ENCODE data around the gene THBS3. TPM values are rescaled to one million over a fixed set of nuclear protein-coding genes. Genes with fewer than 3 reads are reported as not detected.
A peak's percentile ranks its signal among the peaks of the same experiment; 100 is the strongest.

THBS3 gene
- total and polyA plus RNA-seq, 9 of the 15 experiments (the other 6 are each of a cell fraction or from before 2014, with no cell fraction given) = 0.59 to 8.3 (median 3.2) TPM

DNA sequence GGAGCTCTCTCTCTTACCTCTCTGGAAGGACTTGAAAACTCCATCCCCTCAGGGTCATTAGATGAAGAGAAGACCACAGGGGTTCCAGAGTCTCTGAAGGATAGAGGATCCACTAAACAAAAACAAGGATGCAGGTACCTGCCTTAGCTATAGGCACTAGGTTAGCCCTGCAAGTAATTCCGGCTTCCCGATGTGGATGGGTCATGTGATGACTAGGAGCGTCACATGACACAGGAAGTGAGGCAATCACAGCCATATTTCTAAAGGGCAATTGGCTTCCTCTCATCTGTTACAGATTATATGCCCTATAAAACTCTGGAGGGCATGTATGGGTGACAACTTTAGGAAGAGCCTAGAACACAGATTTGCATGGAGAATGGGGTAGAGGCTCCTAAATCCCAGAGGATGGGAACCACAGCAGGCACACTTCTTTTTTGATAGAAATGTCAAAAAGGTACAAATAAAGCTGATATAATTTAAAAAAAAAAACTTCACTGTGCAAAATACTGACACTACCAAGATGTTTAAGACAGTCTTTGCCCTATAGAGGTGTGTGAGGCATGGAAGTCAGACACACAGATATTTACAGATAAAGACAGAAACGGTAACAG, 33.5 kb upstream of the THBS3 start (continued):
- TF ChIP-seq SRSF9 (IDR thresholded peaks at IDR 0.05; ENCODE audit: borderline replicate concordance, low read depth, low read length) = no peak
- no peak for TF ChIP-seq SOX6 (IDR thresholded peaks at IDR 0.05)
- no peak for TF ChIP-seq SRSF7 (optimal IDR thresholded peaks at IDR 0.05; ENCODE audit: low read depth, low read length)
- no peak for TF ChIP-seq KLF6 (CRISPR knock-in tag; IDR thresholded peaks at IDR 0.05; ENCODE audit: borderline replicate concordance)
- TF ChIP-seq ZNF41 (CRISPR knock-in tag; conservative IDR thresholded peaks at IDR 0.05) = no peak
- TF ChIP-seq, protein P1, sequence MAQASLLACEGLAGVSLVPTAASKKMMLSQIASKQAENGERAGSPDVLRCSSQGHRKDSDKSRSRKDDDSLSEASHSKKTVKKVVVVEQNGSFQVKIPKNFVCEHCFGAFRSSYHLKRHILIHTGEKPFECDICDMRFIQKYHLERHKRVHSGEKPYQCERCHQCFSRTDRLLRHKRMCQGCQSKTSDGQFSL (CRISPR knock-in tag; IDR thresholded peaks at IDR 0.05) = no peak
- TF ChIP-seq, protein P1 (tag; IDR thresholded peaks at IDR 0.05) = no peak
- no peak for TF ChIP-seq MYNN (IDR thresholded peaks at IDR 0.05)
- no peak for TF ChIP-seq MYNN (CRISPR knock-in tag; IDR thresholded peaks at IDR 0.05)
- TF ChIP-seq KLF13 (tag; IDR thresholded peaks at IDR 0.05; ENCODE audit: borderline replicate concordance, low read depth) = no peak
- TF ChIP-seq CEBPG (CRISPR knock-in tag; IDR thresholded peaks at IDR 0.05) = peak; percentile 93
- peak; percentile 73 to 81; a peak in 3 of 4 replicates for TF ChIP-seq CEBPG (tag; conservative IDR thresholded peaks at IDR 0.05 in 1 of 2, IDR thresholded peaks at IDR 0.05 in 1 of 2)
- TF ChIP-seq, protein P2, sequence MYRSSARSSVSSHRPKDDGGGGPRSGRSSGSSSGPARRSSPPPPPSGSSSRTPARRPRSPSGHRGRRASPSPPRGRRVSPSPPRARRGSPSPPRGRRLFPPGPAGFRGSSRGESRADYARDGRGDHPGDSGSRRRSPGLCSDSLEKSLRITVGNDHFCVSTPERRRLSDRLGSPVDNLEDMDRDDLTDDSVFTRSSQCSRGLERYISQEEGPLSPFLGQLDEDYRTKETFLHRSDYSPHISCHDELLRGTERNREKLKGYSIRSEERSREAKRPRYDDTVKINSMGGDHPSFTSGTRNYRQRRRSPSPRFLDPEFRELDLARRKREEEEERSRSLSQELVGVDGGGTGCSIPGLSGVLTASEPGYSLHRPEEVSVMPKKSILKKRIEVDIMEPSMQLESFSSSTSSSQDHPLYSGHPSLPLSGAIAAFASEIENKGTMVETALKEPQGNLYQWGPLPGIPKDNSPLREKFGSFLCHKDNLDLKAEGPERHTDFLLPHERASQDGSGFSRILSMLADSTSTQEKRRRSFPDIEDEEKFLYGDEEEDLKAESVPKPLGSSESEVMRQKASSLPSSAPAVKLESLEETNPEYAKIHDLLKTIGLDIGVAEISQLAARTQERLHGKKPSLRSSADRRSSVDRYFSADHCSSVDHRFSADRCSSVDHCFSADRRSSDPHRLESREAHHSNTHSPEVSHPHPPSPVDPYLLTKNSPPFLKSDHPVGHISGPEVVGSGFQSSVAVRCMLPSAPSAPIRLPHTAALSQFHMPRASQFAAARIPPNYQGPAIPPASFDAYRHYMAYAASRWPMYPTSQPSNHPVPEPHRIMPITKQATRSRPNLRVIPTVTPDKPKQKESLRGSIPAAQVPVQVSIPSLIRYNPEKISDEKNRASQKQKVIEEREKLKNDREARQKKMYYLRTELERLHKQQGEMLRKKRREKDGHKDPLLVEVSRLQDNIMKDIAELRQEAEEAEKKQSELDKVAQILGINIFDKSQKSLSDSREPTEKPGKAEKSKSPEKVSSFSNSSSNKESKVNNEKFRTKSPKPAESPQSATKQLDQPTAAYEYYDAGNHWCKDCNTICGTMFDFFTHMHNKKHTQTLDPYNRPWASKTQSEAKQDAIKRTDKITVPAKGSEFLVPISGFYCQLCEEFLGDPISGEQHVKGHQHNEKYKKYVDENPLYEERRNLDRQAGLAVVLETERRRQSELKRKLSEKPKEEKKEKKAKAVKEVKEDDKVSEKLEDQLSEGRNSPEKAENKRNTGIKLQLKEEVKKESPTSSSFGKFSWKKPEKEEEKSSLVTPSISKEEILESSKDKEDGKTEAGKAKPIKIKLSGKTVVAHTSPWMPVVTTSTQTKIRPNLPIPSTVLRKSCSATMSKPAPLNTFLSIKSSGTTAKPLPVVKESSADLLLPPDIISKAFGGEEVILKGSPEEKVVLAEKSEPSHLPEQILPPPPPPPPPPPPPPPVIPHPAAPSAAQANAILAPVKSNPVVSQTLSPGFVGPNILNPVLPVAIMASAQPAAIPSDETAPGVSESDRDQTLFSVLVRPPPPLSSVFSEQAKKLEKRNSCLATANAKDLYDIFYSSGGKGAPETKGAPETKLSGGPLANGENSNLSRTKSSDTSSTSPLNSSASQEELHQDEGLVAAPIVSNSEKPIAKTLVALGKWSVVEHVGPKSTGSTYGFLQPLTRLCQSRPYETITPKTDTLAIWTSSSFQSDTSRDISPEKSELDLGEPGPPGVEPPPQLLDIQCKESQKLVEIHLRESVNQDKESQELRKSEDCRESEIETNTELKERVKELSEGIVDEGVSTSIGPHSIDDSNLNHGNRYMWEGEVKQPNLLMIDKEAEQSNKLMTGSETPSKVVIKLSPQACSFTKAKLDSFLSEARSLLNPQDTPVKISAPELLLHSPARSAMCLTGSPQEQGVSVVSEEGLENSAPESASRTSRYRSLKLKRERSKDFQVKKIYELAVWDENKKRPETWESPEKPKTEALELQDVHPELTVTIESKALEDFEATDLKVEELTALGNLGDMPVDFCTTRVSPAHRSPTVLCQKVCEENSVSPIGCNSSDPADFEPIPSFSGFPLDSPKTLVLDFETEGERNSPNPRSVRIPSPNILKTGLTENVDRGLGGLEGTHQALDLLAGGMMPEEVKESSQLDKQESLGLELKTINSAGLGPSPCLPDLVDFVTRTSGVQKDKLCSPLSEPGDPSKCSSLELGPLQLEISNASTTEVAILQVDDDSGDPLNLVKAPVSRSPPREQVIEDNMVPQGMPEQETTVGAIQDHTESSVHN (IDR thresholded peaks at IDR 0.05; ENCODE audit: borderline replicate concordance in 1 of 2, low read depth in 1 of 2) = 0 out of 4 replicates have a peak, but pooled peaks of 1 of the 2 experiments have one; percentile 34
- no peak for TF ChIP-seq ZNF263 (CRISPR knock-in tag; IDR thresholded peaks at IDR 0.05; ENCODE audit: borderline replicate concordance)
- TF ChIP-seq, protein P3, sequence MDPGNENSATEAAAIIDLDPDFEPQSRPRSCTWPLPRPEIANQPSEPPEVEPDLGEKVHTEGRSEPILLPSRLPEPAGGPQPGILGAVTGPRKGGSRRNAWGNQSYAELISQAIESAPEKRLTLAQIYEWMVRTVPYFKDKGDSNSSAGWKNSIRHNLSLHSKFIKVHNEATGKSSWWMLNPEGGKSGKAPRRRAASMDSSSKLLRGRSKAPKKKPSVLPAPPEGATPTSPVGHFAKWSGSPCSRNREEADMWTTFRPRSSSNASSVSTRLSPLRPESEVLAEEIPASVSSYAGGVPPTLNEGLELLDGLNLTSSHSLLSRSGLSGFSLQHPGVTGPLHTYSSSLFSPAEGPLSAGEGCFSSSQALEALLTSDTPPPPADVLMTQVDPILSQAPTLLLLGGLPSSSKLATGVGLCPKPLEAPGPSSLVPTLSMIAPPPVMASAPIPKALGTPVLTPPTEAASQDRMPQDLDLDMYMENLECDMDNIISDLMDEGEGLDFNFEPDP (CRISPR knock-in tag; IDR thresholded peaks at IDR 0.05) = no peak
- no peak for TF ChIP-seq XRCC5 (IDR thresholded peaks at IDR 0.05; ENCODE audit: low read depth, low read length)
- no peak for TF ChIP-seq ZNF830 (CRISPR knock-in tag; IDR thresholded peaks at IDR 0.05)
- no peak for TF ChIP-seq ZNF507 (tag; conservative IDR thresholded peaks at IDR 0.05)
- no peak for TF ChIP-seq GATAD2A (IDR thresholded peaks at IDR 0.05)
